ENCODE results near the gene PTPRS. TPM values are rescaled to one million over a fixed set of nuclear protein-coding genes. Genes with fewer than 3 reads are reported as not detected.
A peak's percentile ranks its signal among the peaks of the same experiment; 100 is the strongest.

Gene PTPRS
- total RNA-seq, 4 donors from 2014 or later: 123 to 200 (median 161) TPM

DNA sequence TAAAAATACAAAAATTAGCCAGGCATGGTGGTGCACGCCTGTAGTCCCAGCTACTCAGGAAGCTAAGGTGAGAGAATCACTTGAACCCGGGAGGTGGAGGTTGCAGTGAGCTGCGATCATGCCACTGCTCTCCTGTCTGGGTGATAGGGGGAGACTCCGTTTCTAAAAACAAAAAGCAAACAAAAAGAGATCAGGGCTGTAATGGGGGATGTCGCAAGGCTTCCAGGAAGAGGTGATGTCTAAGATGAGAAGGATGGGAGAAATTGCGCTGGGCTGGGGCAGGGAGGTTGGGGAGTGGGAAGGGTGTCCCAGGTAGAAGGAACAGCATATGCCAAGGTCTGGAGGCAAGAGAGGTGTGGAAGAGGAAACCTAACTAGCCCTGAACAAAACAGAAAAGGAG lies 36.1 kb downstream of the PTPRS start:
- 87 to 95% methylated on average over 6 of the region's 6 CpGs for WGBS, 2 donors
- intact Hi-C loops (cut with DNase I; ENCODE audit: low total_unique reads): no loop called here
- no peak for DNase-seq (ENCODE audit: low spot score in 2 of 2)
- no peak overlapping the region for H3K4me3 ChIP-seq (ENCODE audit: low read depth, poor library complexity, severe bottlenecking)
- no peak for TF ChIP-seq POLR2A (IDR thresholded peaks at IDR 0.05)
- TF ChIP-seq CTCF (IDR thresholded peaks at IDR 0.05): no peak

DNA sequence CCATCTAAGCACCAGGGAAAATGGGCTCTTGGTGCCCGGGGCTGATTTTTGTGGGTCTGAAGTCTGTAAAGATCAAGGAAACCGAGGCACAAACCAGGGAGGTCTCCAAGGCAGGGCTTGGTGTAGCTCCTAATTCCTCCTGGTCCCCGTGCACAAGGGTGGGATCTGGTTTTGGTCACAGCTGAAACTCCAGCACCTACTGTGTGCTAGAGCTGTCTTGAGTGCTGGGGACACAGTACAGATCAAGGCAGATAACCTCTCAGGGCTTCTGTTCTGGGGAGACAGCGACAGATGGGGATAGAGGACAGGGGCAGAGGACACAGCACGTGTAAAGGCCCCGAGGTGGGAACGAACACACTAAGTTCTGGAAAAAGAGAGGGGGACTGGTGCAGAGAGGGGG lies 37.4 kb downstream of the PTPRS start:
- intact Hi-C loops (cut with DNase I; ENCODE audit: low total_unique reads): no loop called here
- no peak overlapping the region for H3K4me3 ChIP-seq (ENCODE audit: low read depth, poor library complexity, severe bottlenecking)
- TF ChIP-seq POLR2A (IDR thresholded peaks at IDR 0.05) (no peak), CTCF (IDR thresholded peaks at IDR 0.05) (no peak)
- 93 to 94% methylated on average over 7 of the region's 7 CpGs for WGBS, 2 donors
- no peak for DNase-seq (ENCODE audit: low spot score in 2 of 2)

GRCh38 chr19:5302396-5302795 lies 38.2 kb downstream of the PTPRS start:
- DNase-seq (ENCODE audit: low spot score in 2 of 2): no peak

GRCh38 chr19:5299137-5299536 lies 41.5 kb downstream of the PTPRS start:
- no peak for DNase-seq (ENCODE audit: low spot score in 2 of 2)
- WGBS, 2 donors: 84 to 95% methylated on average over 2 of the region's 2 CpGs
- H3K4me3 ChIP-seq (ENCODE audit: low read depth, poor library complexity, severe bottlenecking): no peak overlapping the region
- TF ChIP-seq CTCF (IDR thresholded peaks at IDR 0.05) (no peak), POLR2A (IDR thresholded peaks at IDR 0.05) (no peak)
- intact Hi-C loops (cut with DNase I; ENCODE audit: low total_unique reads): no loop called here

More at GRCh38 chr19:5302396-5302795, 38.2 kb downstream of the PTPRS start:
- intact Hi-C loops (cut with DNase I; ENCODE audit: low total_unique reads): no loop called here
- TF ChIP-seq CTCF (IDR thresholded peaks at IDR 0.05) (no peak), POLR2A (IDR thresholded peaks at IDR 0.05) (no peak)
- H3K4me3 ChIP-seq (ENCODE audit: low read depth, poor library complexity, severe bottlenecking): no peak overlapping the region
- 77 to 85% methylated on average over 9 of the region's 9 CpGs for WGBS, 2 donors

GRCh38 chr19:5298471-5298901 lies 42.1 kb downstream of the PTPRS start:
- DNase-seq (ENCODE audit: low spot score in 2 of 2): peak; percentile 74 to 94

More at GRCh38 chr19:5298471-5298901, 42.1 kb downstream of the PTPRS start:
- intact Hi-C loops (cut with DNase I; ENCODE audit: low total_unique reads): no loop called here
- 59 to 67% methylated on average over 13 of the region's 13 CpGs for WGBS, 2 donors
- TF ChIP-seq POLR2A (IDR thresholded peaks at IDR 0.05) (no peak), CTCF (IDR thresholded peaks at IDR 0.05) (no peak)
- H3K4me3 ChIP-seq (ENCODE audit: low read depth, poor library complexity, severe bottlenecking): no peak overlapping the region

Measured in lower leg skin (tissue), 4 donors.